LNCaP clone FGC (cell line): ENCODE data around the gene DTHD1.

Source experiments
- DNase-seq: peaks from one replicate; pipeline ENCODE4 v3.0.0-alpha.2; 2011; ENCODE audit warnings: low read depth
- H3K4me3 ChIP-seq: 2 replicates; pipeline ENCODE4 v1.5.1; 2011; ENCODE audit warnings: mild to moderate bottlenecking, low read depth, low read length, control low read depth
- CTCF ChIP-seq: IDR thresholded peaks from 2 replicates; pipeline ENCODE4 v1.5.1; 2012; ENCODE audit warnings: mild to moderate bottlenecking; ENCODE audit not compliant: control insufficient read depth, insufficient read depth; ENCODE audit errors: extremely low read depth

DTHD1 gene

GRCh38 chr4:36353998-36354397 is 72.6 kb downstream of the DTHD1 start:
- TF ChIP-seq CTCF = no peak
- no peak overlapping the region for H3K4me3 ChIP-seq
- DNase-seq = no peak

GRCh38 chr4:36358173-36358572 is 76.8 kb downstream of the DTHD1 start:
- DNase-seq = no peak
- no peak overlapping the region for H3K4me3 ChIP-seq
- TF ChIP-seq CTCF = no peak

GRCh38 chr4:36360755-36361154 is 79.3 kb downstream of the DTHD1 start:
- H3K4me3 ChIP-seq = no peak overlapping the region
- DNase-seq = no peak
- no peak for TF ChIP-seq CTCF

GRCh38 chr4:36363024-36363423 is 81.6 kb downstream of the DTHD1 start:
- H3K4me3 ChIP-seq = no peak overlapping the region
- TF ChIP-seq CTCF = no peak
- peak; percentile 15 for DNase-seq

GRCh38 chr4:36374836-36375511 is 93.6 kb downstream of the DTHD1 start:
- H3K4me3 ChIP-seq = no peak overlapping the region
- no peak for TF ChIP-seq CTCF
- no peak for DNase-seq

GRCh38 chr4:36385951-36386571 is 104.6 kb downstream of the DTHD1 start:
- no peak for TF ChIP-seq CTCF
- no peak for DNase-seq
- no peak overlapping the region for H3K4me3 ChIP-seq

- TF ChIP-seq CTCF = peak; percentile 54
- no peak overlapping the region for H3K4me3 ChIP-seq
- DNase-seq = no peak
Observed at GRCh38 chr4:36386691-36387090, 105.3 kb downstream of the DTHD1 start.
